Tibial nerve (tissue), 4 donors: ENCODE measurements around the gene CLCN1. TPM values are rescaled to one million over a fixed set of nuclear protein-coding genes. Genes with fewer than 3 reads are reported as not detected.
A peak's percentile ranks its signal among the peaks of the same experiment; 100 is the strongest.

ENCODE experiments used
- DNase-seq, 2 donors: peaks; one replicate each; pipeline ENCODE4 v3.0.0-alpha.2; 2019; ENCODE audit warnings: low spot score in 2 of 2
- H3K27ac ChIP-seq, 4 donors: fragments of 200-600 bp; sonication (generic) in 3 of 4; one replicate each; pipeline ENCODE4 v1.5.1; 2017 to 2019; ENCODE audit warnings: mild to moderate bottlenecking in 1 of 4
- H3K27me3 ChIP-seq, 2 donors: fragments of 200-600 bp; sonication (generic) in 1 of 2; one replicate each; pipeline versions ENCODE4 v1.5.1 to v1.6.0; 2017 to 2019
- H3K36me3 ChIP-seq, 3 donors: fragments of 200-600 bp; sonication (generic); one replicate each; pipeline ENCODE4 v1.5.1; 2018 to 2019
- H3K4me1 ChIP-seq, 4 donors: fragments of 200-600 bp; sonication (generic) in 3 of 4; one replicate each; pipeline ENCODE4 v1.5.1; 2017 to 2019
- H3K4me3 ChIP-seq, 4 donors: fragments of 200-600 bp; sonication (generic) in 3 of 4; one replicate each; pipeline ENCODE4 v1.5.1; 2017 to 2019; ENCODE audit warnings: mild to moderate bottlenecking in 1 of 4, moderate library complexity in 1 of 4
- H3K9me3 ChIP-seq, 4 donors: fragments of 200-600 bp; sonication (generic) in 3 of 4; one replicate each; pipeline ENCODE4 v1.5.1; 2017 to 2019
- EP300 ChIP-seq, 2 donors: sonication (generic); formaldehyde crosslinking; IDR thresholded peaks; one replicate each; pipeline ENCODE4 v1.6.1; 2017; ENCODE audit warnings: antibody characterized with exemption in 2 of 2, mild to moderate bottlenecking in 1 of 2
- POLR2A ChIP-seq, 2 donors: fragments of 450-650 bp; IDR thresholded peaks; one replicate each; pipeline ENCODE4 v1.6.1; 2017; ENCODE audit warnings: antibody characterized with exemption in 2 of 2, mild to moderate bottlenecking in 2 of 2, moderate library complexity in 2 of 2
- WGBS, 2 donors: methylation state at CpG; one replicate each; pipeline ENCODE4 v1.1.5; 2018; 5-methylcytosine and 5-hydroxymethylcytosine counted together
- total RNA-seq, 4 donors: library from RNA; depleted of rRNA; stranded (reverse); fragments of >200 nt; gene quantifications; one replicate each; pipeline ENCODE4 v1.1.0, GENCODE V29; 2016
- TF ChIP-seq, protein P1 (sequence below), 5 experiments: fragments of 200-600 bp in 3 of 5; fragments of 450-650 bp in 2 of 5; sonication (generic) in 3 of 5; IDR thresholded peaks; one replicate each; pipeline ENCODE4 v1.5.1; 2016 to 2019; ENCODE audit warnings: antibody characterized with exemption in 5 of 5, mild to moderate bottlenecking in 3 of 5, moderate library complexity in 2 of 5

Gene CLCN1
- total RNA-seq, 4 donors from 2014 or later, result not detected

DNA sequence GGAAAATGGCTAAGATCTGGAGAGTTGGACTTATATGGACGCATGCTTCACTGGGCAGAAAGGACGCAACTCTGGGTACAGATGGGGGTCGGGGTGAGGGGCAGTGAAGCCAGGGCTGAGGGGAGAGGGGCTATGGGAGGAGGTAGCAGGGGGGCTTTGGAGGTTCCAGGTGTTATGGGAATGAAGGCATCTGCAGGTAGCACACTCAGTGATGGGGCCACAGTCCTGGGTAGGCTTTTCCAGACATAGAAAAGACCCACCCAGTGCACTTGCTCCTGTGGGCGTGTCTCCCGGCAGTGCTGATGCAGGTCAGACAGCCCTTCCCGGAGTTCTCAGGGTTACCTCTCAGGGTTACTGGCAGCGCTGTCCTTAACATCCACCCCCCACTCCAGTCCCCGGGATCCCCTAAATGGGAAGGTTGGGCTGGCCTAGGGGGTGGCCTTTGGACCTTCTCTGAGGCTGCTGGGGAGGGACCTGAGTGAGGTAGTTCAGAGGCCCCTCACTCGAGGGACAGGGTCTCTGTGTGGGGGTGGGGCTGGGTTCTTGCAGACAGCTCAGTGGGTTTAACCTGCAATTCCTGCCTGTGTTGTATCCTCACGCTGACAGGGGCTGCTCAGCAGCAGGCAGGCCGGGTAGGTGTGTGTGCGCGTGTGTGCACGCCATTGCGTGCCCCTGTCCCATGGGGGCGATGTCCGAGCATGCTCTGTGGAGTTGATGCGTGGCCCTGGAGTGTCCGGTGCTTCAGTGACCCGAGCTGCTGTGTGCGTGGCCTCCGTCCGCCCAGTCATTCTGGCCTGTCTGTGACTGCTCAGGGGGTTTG, 71.5 kb downstream of the CLCN1 start:
- Histone ChIP-seq H3K9me3 (no peaks in the 10 kb centered on the region), H3K4me1 (peaks cover 4 to 99% (median 60%) of the 10 kb centered on the region in 4 donors), H3K27me3 (no peaks in the 10 kb centered on the region), H3K27ac (peak overlapping the region in 3 of 4 donors; percentile 32 to 99 (median 45)), H3K36me3 (peaks cover 0 to 42% (median 12%) of the 10 kb centered on the region in 3 donors), H3K4me3 (no peak overlapping the region)
- TF ChIP-seq EP300 (IDR thresholded peaks at IDR 0.05), result no peak
- no peak for TF ChIP-seq POLR2A (IDR thresholded peaks at IDR 0.05)
- TF ChIP-seq, protein P1, sequence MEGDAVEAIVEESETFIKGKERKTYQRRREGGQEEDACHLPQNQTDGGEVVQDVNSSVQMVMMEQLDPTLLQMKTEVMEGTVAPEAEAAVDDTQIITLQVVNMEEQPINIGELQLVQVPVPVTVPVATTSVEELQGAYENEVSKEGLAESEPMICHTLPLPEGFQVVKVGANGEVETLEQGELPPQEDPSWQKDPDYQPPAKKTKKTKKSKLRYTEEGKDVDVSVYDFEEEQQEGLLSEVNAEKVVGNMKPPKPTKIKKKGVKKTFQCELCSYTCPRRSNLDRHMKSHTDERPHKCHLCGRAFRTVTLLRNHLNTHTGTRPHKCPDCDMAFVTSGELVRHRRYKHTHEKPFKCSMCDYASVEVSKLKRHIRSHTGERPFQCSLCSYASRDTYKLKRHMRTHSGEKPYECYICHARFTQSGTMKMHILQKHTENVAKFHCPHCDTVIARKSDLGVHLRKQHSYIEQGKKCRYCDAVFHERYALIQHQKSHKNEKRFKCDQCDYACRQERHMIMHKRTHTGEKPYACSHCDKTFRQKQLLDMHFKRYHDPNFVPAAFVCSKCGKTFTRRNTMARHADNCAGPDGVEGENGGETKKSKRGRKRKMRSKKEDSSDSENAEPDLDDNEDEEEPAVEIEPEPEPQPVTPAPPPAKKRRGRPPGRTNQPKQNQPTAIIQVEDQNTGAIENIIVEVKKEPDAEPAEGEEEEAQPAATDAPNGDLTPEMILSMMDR (IDR thresholded peaks at IDR 0.05), result no peak
- DNase-seq, result no peak
- WGBS, 2 donors, result 75 to 77% methylated on average over 8 to 22 of the region's 23 CpGs

DNA sequence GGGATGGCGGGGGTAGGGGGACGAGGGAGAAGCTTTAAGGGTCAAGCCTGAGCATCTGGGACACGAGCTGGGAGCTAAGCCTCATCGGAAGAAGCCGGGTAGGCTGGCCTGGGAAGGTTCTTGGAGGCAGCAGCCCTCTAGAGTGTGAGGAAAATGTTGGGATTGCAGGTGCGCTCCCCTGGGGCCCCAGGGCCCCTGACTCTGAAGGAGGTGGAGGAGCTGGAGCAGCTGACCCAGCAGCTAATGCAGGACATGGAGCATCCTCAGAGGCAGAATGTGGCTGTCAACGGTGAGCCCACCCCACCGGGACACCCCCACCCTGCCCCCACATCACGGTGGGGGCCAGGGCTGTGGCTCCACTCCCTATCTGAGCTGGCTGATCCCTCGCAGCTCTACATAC, 72.1 kb downstream of the CLCN1 start:
- 76 to 83% methylated on average over 9 to 10 of the region's 10 CpGs for WGBS, 2 donors
- H3K27me3 ChIP-seq, result no peaks in the 10 kb centered on the region
- TF ChIP-seq, protein P1 (IDR thresholded peaks at IDR 0.05), result no peak
- no peak for TF ChIP-seq POLR2A (IDR thresholded peaks at IDR 0.05)
- no peak for TF ChIP-seq EP300 (IDR thresholded peaks at IDR 0.05)
- no peaks in the 10 kb centered on the region for H3K9me3 ChIP-seq
- H3K36me3 ChIP-seq, result peaks cover 0 to 42% (median 12%) of the 10 kb centered on the region in 3 donors
- H3K4me1 ChIP-seq, result peaks cover 4 to 99% (median 62%) of the 10 kb centered on the region in 4 donors
- H3K4me3 ChIP-seq, result no peak overlapping the region
- peak overlapping the region in 1 of 4 donors; percentile 99 for H3K27ac ChIP-seq
- no peak for DNase-seq

DNA sequence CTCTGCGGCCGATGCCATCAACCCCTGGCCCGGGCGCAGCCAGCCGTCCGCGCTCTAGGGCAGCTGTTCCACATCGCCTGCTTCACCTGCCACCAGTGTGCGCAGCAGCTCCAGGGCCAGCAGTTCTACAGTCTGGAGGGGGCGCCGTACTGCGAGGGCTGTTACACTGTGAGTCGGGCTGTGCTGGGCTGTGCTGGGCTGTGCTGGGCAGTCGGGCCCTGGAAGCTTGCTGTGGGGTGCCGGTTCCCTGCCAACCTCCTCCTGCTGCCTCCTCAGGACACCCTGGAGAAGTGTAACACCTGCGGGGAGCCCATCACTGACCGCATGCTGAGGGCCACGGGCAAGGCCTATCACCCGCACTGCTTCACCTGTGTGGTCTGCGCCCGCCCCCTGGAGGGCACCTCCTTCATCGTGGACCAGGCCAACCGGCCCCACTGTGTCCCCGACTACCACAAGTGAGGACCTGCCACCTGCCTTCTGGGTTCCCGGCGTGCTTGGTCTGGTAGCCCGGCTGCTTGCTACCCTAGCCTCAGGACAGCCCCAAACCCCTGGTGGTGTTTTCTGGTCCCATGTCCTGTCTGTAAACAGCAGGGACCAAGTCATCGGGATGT, 72.7 kb downstream of the CLCN1 start:
- Histone ChIP-seq H3K9me3 (no peaks in the 10 kb centered on the region), H3K27me3 (no peaks in the 10 kb centered on the region), H3K36me3 (peaks cover 0 to 42% (median 12%) of the 10 kb centered on the region in 3 donors), H3K4me3 (no peak overlapping the region), H3K4me1 (peaks cover 4 to 99% (median 62%) of the 10 kb centered on the region in 4 donors), H3K27ac (peak overlapping the region in 2 of 4 donors; percentile 29 to 99)
- TF ChIP-seq EP300 (IDR thresholded peaks at IDR 0.05) (no peak), POLR2A (IDR thresholded peaks at IDR 0.05) (no peak)
- TF ChIP-seq, protein P1 (IDR thresholded peaks at IDR 0.05), result no peak
- no peak for DNase-seq
- WGBS, 2 donors, result 90 to 91% methylated on average over 24 to 28 of the region's 28 CpGs

DNA sequence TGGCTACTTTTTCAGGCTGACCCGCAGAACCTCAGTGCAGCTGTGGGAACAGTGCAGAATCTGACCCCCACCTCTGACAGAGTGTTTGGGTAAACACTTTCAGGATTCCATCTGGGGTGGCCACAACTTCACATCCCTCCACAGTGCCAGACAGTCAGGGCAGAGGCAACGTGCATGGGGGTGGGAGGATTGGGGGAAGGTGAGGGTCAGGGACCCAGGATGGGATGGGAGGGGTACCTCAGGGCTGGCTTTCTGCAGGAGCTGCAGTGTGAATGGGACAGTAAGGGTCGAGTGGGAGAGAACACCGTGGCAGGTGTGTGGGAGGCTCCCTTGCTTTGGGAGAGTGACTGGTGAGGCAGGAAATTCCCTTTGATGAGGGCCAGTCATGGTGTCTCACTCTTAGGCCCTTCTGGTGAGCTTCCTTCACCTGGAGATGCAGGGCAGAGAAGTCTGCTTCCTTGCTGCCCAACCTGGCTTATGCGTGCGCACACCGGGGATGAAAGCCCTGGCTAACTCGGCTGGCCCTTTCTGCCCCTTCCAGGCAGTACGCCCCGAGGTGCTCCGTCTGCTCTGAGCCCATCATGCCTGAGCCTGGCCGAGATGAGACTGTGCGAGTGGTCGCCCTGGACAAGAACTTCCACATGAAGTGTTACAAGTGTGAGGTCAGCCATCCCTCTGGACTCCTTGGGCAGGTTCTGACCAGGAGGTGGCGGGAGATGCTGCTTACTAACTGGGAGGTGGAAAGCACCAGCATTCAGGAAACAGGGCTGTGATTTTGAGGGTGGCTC, 73.6 kb downstream of the CLCN1 start:
- no peaks in the 10 kb centered on the region for H3K27me3 ChIP-seq
- H3K27ac ChIP-seq, result peak overlapping the region in 2 of 4 donors; percentile 29 to 92
- H3K9me3 ChIP-seq, result no peaks in the 10 kb centered on the region
- WGBS, 2 donors, result 84 to 86% methylated on average over 15 of the region's 15 CpGs
- peaks cover 0 to 42% (median 12%) of the 10 kb centered on the region in 3 donors for H3K36me3 ChIP-seq
- H3K4me3 ChIP-seq, result no peak overlapping the region
- DNase-seq, result no peak
- H3K4me1 ChIP-seq, result peaks cover 4 to 93% (median 55%) of the 10 kb centered on the region in 4 donors
- no peak for TF ChIP-seq EP300 (IDR thresholded peaks at IDR 0.05)
- TF ChIP-seq, protein P1 (IDR thresholded peaks at IDR 0.05), result no peak
